Activated gamma-delta T cell treated with Interleukin-2 at 50 U/mL for 16 hours (primary cell): ENCODE measurements around the gene ATP1A4.

Experiments used
- DNase-seq: peaks from one replicate; pipeline ENCODE4 v3.0.0-alpha.2; 2020

The ATP1A4 gene

DNA sequence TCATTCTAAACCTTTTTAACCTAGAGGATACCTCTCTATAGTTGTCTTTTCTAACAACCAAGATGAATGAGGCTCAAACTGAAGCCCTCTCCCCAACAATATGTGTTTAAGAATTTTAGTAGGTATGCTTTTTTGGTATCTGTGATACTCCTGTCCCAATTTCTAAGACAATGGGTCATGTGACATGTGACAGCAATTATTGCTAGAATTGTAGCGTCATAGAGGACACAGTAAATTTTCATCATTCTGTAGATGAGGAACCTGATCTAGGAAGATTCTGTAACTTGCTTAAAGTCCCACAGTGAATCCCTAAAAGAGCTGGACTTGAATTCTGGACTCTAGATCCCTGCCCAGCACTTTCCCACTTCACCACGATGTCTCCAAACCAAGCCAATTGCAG, 27.3 kb downstream of the ATP1A4 start:
- DNase-seq: no peak

DNA sequence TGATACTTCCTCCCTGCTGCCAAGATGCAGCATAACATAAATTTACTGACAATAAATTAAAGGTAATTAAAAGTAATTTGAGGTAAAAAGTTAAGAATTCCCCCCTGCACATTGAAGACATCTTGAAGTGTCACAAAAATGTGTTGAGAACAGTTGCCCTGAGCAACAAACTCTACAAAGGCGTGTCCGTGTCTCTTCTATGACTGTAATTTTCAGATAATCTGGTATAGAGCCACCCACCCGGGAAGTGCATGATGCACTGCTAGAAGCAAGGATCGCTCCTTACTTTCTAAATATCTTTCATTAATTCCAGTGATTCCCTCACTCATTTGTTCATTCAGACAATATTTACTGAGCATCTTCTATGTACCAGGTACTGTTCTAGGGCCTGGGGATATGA, 27.9 kb downstream of the ATP1A4 start:
- DNase-seq: no peak

DNA sequence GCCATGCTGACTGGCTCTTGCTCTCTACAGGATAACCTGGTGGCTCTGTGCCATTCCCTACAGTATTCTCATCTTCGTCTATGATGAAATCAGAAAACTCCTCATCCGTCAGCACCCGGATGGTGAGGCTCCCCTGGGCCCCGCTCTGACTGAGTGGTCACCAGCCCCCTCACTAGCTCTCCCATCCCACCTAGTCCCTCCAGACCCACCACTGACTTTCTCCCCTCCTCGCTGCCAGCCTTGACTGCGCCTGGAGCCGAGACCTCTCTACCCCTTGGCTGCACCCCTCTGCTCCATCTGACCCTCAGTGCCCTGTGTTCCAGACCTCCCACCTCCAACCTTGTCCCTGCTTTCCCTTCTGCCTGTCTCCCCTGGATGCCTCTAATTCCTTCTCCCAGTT, 34.8 kb downstream of the ATP1A4 start:
- no peak for DNase-seq

DNA sequence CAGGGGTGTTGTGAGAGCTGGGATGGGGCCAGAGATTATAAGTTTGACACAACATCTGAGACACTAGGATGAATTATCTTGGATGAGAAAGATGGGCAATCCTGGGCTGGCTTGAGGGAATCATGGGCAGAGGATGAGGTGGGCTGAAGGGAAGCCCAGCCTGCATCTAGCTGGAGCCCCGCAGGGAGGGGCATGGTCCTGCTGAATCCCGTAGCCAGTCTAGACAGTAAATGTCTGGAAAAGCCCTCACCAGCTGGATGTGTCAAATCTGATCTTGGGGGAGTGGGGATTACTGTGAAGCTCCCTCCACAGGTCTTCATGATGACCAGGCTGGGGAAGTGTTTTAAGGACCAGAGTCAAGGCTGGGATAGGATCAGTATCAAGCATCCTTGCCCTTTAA, 35.3 kb downstream of the ATP1A4 start:
- DNase-seq: no peak

DNA sequence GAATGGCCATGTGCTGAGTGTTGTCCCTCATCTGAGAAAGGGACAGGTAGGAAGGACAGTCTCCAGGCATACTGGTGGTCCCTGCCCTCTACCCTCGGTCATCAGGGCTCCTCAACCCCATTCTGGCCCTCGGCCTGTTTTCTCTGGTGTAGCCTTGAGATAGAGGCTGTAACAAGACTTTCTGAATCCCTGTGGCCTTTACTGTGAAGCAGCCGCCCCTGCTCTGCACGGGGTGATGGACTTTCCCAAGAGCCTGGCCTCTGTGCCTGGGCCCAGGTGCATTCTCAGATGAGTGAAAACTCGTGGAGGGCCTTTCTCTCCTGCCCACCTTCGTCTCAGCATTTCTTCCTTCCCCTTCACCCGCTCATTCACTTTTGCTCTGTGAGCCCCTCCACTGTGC, 36.0 kb downstream of the ATP1A4 start:
- no peak for DNase-seq

DNA sequence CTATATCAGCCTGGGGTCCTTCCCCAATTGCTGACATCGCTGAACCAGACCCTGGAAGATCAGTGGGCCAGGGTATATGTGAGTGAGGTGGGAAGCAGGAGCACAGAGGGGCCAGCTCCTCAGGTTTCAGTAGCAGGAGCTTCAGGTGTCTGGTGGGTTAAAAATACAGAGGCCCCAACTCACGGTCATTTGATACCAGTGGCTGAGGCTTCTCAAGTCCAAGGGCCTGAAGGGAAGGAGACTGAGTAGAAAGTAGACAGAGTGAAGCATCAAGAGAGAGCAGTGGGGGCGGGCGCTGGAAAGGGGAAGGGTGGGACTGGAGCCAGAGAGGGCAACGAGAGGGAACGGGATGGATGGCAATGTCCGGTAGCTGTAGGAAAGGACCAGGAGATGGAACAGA, 36.9 kb downstream of the ATP1A4 start:
- DNase-seq: no peak

DNA sequence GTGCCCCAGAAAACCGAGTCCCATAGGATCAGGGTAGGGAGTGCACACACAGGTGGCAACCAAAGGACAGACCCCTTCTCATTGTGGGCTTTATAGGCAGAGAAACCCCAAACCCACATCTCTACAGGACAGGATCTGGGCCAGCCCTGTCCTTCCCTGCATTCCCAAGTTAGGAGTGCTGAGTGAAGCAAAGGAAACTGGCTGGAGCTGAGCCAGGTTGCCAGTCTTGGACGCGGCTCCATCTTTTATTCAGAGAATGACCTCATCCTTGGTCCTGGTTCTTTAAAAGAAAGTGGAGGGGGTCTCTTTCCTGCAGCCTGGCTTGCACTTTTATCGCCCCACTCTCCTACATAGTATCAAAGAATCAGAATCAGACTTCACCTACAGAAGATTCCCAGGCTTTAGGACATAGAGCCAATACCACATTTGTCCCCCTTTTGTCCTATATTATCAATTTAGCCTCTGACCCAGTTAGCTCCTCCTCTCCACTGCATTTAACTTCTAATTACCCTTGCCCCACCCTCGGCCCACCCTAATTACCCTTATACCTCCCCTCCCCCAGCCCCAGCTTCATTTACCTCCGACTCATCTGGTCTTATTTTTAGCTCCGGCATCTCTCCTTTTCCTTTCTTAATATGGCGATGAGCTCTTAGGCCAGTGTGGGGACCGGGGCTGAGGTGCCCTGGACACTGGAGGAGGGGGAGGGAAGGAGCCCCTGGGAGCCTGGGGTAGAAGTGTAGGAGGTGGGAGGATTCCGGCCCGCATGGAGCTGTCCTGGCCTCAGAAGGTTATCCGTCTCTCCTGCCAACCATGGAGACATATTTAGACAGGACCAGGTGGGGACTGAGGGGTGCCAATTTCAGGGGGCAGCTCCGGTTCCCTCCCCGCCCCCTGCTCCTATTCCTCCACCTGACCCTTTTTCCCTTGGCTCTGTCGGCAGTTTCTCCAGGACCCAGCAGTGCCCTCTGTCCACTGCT, 38.5 kb downstream of the ATP1A4 start, which contains the start of gene CASQ1:
Gene CASQ1 (plus strand): TSS at position 927 of the 977 bp plus-strand sequence. CDS start 177 bp downstream, outside the sequence.
- no peak for DNase-seq

DNA sequence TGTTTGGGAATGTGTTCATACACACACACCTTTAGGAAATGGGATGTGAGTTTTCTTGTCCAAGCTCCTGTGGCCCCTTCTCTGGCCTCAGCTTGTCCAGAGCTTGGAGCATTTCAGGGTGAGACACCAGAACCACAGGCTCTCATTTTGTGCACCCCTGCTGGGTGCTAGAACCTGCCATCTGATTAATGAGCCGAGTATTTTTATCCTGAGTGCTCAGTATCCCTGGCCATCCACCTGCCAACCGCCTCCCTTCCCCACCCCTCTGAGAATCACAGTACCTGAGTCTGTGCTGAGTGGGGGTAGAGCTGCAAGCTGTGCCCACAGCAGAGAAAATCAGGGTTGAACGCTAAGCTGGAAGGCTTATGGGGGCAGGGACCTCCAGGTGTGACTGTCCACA, 40.4 kb downstream of the ATP1A4 start:
- no peak for DNase-seq

DNA sequence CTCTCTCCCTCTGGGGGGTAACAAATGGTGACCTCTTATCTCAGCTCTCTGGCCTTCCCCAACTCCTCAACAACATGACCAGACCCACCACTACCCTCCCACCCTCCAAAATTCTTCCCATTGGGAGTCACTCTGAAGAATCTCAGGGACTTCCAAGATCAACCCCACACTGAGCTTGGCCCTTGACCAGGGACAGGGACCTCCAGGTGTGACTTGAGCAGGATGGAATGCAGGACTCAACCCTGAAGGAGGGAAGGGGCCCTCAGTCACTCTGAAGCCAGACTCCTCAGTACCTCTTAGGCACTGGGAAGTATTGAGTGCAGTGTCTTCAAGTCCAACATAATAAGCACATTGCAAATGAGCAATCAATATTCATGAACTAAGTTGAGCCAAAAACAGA, 40.8 kb downstream of the ATP1A4 start:
- DNase-seq: no peak

DNA sequence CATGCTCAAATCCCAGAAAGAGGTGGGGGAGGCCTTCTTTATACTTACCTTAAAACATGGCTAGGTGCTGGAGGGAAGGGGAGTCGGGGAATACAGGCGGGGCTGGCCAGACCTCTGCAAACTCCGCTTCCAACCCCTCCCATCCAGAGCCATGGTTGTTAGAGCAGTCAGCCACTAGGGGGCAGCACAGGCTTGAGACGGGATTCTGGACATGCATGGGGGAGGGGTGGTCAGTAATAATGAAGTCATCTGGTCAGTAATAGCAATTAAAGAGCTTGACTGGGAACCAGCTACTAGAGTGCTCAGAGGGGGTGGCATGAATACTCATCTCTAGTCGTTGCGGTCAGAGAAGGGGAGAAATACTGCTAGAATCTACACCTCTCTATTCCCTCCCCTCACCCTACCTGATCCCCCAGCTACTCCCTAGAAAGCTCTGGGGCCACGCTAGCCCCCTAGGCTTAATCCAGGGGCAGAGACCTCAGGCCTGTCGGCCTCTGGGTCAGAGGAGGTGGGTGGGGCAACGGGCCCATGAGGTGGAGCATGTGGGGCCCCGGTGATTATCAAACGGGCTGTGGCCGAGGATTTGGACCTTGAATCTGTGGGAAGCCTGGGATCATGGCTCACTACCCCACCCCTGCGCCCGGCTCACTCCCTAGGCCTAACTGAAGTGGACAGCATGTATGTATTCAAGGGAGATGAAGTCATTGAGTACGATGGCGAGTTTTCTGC, 41.9 kb downstream of the ATP1A4 start:
- DNase-seq: peak; percentile 83

DNA sequence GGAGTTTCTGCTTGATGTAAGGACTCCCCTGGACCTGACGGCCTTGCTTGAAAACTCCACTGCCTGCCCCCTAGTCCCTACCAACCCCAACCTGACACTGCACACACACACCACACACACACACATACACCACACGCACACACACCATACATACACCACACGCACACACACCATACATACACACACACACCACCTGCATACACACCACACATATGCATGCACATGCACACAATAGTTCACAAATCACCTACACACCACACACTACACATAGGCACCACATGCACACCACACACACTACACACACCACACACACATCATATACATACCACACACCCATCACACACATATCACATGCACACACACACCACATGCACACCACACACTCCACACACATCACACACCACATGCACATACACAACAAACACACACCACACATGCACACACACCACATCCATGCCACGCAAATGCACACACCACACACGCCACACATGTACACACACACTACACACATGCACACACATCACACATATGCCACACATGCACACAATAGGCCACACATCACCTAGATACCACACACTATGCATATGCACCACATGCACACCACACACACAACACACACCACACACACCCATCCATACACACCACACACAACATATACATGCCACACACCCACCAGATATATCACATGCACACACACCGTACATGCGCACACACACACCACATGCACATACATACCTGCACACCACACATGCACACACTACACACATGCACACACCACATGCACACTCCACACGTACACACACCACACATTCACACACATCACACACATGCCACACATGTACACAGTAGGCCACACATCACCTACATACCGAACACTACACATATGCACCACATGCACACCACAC, 42.7 kb downstream of the ATP1A4 start:
- DNase-seq: no peak

DNA sequence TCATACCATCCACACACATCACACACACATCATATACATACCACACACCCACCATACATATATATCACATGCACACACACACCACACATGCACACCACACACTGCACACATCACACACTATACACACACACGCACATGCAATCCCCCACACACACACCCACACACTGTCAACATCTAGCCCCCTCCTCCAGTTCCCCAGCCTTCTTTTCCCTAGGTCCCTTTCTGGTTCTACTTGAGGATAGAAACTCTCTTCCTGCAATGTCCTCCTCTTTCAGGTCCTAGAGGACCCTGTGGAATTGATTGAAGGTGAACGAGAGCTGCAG, 43.3 kb downstream of the ATP1A4 start:
- no peak for DNase-seq

DNA sequence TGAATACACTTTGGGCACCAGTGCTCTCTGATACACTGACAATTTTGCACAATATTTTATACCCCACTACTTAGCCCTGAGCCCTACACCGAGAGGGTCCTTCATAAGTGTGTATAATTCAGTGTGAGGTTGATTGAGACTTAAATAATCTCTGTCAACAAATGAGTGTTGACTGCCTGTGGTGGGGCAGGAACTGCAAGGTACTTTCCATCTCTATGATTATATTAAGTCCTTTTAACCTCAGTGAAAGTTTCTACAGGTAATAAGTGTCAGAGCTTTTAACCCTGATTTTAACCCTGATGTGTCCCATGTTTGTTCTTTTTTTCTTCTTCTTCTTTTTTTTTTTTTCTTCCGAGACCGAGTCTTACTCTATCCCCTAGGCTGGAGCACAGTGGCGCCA, 44.7 kb downstream of the ATP1A4 start:
- no peak for DNase-seq

DNA sequence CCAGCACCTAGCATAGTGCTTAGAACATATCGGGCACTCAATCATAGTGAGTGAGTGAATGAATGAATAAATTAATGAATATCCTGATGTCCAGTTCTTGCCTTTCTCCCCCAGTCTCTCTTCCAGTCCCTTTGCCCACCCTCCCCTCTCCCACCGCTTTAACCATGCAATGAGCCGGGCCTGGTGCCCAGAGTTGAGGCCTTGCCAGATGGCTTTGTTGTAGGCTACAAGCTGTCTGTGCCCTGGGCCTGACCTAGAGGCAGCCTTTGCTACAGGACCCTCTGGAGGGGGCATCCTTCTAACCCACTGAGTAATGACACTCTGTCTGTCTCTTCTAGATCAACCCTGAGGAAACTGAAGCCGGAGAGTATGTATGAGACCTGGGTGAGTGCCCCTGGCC, 45.8 kb downstream of the ATP1A4 start:
- no peak for DNase-seq

DNA sequence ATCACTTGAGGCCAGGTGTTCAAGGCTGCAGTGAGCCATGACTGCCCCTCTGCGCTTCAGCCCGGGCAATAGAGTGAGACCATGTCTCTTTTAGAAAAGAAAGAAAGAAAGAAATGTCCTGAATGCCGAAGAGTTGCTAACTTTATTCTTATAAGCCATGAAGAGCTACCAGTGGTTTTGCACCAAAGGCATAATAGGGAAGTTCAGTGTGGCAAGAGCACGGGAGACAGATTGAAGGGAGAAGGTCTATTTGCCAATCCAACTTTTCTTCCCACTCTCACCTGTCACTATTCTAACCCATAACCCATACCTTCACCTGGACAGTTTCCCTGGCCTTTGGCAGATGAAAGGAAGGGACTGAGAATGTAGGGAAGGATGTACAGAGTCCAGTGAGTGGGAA, 49.4 kb downstream of the ATP1A4 start:
- no peak for DNase-seq

DNA sequence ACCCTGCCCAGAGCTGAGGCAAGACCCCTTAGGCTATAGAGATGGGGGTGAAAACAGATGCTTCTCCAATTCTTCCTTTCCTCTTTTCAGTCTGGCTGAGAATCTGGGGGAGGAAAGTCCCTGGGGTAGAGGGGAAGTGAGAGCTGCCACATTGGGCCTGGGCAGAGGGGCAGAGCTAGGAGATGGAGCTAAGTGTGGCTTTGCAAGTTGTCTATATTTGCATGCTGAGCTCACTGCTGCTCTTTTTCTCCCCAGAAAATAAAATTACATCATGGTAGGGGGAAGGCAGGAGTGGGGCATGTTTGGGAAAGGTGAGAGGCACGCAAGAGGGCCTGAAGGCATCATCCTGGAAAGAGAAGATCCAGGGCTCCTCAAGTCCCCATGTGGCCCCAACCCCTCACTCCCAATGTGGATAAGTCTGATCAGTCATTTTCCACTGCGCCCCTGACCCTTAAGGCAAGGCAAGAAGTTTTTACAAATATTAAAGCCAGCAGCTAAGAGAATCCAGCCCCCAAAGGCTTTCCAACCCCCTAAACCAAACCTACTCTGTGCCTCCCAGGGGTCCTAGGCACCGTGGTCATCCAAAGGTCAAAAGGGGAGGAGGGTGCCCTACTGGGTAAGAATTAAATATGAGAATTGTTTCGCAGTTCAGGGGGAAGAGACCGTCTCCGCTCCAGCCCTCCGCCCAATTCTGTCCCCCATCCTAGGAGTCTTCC, 53.3 kb downstream of the ATP1A4 start:
- no peak for DNase-seq

DNA sequence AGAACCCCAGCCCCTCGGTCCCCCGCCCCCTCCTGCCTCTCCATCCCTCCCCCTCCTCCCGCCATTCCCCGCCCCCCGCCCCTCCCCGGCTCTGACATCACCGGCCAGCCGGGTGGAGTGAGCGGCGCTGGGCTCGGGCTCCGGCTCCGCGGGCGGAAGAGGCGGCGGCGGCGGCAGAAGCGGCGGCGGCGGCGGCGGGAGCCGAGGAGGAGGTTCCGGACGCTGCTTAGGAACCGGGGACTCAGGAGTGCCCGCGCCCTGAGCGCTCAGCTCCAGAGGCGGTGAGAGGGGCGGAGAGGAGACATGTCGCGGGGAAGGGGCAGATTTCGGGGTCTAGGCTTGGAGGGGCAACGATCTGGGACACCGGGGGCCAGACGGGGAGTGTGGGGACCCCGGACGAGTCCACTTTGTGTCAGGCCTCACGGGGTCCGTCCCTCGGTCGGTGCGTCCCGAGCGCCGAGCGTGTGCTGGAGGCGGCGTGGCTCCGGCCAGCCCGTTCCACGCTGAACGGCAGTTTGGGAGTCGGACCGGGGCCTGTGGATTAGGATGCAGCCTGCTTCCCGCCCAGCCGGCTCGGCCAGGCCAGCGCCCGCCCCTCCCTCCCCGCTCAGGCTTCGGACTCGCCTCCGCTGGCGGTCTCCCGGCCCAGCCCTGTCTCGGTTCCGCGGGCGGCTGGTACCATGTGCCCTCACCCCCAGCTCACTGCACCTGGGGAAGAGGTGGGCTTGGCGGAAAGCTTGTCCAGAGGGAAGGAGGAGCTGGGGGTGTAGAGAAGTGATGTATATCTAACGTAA, 54.0 kb downstream of the ATP1A4 start, which contains the start of gene PEA15:
Gene PEA15 (plus strand): TSS at position 143 of the 794 bp plus-strand sequence. CDS start 6,161 bp downstream, outside the sequence.
- peak; percentile 60 for DNase-seq

DNA sequence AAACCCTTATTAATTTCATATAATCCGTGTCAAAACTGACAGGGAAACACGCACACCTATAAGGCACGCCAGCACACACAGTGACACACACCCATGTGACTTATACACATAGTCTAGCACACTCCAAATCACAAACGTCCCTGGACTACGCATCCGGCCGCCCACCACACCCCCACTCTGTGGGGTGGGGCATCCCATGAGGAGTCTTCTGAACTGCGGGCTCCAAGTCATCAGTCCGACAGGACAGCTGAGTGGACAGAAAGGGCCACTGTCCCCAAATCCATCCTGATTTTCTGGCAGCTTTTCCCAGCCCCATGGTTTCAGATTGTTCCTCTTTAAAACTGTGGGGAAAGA, 54.6 kb downstream of the ATP1A4 start:
- DNase-seq: peak; percentile 26

DNA sequence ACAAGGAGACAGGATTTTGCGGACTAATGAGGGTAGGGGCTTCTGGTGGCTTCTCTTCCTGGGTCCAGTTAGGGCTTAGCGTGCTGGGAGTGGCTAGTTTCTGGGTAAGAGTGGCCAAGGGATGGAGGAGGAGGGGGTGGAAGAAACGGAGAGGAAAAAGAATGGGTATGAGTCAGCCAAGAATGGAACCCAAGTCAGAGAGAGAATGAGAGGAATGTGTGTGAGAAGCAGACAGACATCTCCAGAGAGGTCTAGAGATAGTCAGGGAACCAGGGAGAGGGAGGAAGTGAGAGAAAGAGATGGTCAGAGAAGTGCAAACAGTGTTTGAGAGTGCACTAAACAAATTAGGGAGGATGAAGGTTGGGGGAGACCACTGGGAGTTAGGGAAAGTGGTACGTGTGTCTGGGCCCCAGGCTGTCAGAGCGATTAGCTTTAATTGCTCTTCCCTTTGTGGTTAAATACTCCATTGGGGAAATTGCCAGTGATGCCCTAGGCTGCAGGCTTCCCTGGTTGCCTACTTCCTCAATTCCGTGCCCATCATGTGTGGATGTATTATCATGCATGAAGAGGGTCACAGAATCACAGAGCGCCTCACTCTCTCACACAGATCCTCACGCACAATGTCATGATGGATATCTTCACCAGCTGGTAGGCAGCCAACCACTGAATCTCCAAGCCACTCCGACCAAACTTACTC, 55.2 kb downstream of the ATP1A4 start:
- no peak for DNase-seq

DNA sequence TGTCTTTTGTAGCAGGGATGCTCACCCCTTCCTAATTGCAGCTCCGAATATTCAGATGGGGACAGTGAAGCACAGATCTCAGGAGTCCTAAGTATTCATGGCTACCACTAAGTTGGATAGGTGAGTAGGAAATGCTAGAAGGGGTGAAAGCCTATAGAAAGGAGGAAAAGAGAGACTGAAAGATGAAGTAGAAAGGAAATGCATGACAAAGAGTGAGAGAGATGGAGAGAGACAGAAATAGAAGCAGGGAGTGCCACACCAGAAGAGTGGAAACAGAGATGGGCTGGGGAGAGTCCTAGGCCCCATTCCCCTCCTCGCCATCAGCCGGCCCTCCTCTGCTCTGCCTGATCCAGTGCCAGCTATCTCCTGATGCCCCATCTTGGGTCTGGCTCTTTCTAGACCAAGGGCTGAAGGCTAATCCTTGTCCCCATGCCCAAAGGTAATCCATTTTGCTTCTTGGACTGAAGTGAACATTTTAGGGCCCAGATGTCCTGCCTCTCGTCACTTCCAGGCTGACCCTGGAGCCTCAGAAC, 55.8 kb downstream of the ATP1A4 start:
- DNase-seq: no peak
